Activated T-cell treated with anti-CD3 and anti-CD28 coated beads for 24 hours (primary cell): Measurements from ENCODE around the gene EFCAB5.
"Not testable (repeated sequence)": the region's sequence is repeated elsewhere in the genome, so short reads cannot be mapped to it uniquely, and the experiment has no call there.

Experiments
- DNase-seq: peaks from one replicate; pipeline ENCODE4 v3.0.0-alpha.2; 2020; ENCODE audit warnings: low read depth

The EFCAB5 gene

GRCh38 chr17:29935909-29936308, 5.5 kb upstream of the EFCAB5 start:
- DNase-seq = not testable (repeated sequence)

- no peak for DNase-seq
Measured at GRCh38 chr17:29936724-29937123, 4.7 kb upstream of the EFCAB5 start.

DNA sequence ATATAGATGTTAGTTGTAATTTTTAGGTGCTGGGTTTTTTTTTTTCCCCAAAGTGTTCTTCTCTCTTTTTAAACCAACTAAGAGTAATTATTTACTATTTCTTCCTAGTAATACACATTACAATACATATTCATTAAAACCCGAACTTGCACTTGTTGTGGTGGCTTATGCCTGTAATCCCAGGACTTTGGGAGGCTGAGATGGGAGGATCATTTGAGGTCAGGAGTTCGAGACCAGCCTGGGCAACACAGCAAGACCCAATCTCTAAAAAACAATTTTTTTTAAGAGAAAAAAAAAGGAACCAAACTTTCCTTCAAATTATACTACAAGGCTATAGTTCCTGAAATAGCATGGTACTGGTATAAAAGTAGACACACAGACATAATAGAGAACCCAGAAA, 3.8 kb downstream of the EFCAB5 start:
- DNase-seq = no peak

DNA sequence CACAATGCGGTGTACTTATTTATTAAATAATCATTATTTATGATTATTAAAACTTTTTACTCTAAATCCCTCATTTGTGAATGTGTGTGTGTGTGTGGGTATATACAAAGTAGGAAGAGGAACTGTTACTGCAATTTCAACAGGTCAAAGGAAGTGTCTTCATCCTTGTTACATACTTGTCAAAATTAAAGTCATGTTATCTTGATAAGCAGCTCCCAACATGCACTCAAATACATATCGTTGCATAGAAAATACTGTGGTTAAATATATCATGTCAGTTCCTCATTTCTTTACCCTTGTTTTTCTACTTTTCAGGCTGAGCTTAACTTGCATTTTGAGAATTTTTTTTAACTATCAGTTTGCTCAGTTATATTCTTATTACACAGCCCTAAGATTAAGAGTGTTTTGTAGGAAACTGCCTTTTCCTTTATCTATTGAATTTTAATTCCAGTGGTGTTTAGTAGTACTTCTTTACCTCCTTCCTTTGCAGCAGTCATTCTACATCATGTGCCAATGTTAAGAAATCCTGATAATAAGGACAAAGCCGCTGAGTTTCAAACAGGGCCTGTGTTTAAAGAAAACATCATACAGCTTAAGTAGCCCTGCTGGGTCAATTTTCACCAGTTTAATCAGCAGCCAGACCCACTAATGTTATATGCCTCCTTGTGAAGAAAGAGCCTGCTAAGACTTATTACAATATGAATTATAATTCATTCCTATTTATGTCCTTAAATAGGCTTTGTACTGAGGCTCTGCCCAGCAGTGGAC, 7.2 kb downstream of the EFCAB5 start:
- DNase-seq = no peak

GRCh38 chr17:29949696-29950095, 8.3 kb downstream of the EFCAB5 start:
- DNase-seq = no peak

- DNase-seq = no peak
Measured at GRCh38 chr17:29954405-29954804, 13.0 kb downstream of the EFCAB5 start.

DNA sequence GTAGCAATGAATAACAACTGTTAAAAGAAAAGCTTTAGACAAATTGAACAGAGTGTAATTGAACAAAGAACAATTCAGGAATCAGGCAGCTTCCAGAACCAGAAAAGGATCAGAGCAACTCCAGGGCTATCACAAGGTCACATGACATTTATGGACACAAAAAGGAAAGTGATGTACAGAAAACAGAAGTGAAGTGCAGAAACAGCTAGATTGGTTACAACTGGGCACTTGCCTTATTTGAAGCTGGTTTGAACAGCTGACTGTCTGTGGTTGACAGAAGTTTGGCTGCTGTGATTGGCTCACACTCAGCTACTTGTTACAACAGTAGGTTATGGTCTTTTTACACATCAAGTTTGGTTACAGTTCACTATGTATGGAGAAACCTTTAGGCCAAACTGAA, 14.8 kb downstream of the EFCAB5 start:
- no peak for DNase-seq

DNA sequence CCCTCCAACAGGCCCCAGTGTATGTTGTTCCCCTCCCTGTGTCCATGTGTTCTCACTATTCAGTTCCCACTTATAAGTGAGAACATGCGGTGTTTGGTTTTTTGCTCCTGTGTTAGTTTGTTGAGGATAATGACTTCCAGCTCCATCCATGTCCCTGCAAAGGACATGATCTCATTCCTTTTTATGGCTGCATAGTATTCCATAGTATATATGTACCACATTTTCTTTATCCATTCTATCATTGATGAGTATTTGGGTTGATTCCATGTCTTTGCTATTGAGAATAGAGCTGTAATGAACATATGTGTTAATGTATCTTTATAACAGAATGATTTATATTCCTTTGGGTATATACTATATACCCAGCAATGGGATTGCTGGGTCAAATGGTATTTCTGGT, 16.1 kb downstream of the EFCAB5 start:
- DNase-seq = not testable (repeated sequence)

DNA sequence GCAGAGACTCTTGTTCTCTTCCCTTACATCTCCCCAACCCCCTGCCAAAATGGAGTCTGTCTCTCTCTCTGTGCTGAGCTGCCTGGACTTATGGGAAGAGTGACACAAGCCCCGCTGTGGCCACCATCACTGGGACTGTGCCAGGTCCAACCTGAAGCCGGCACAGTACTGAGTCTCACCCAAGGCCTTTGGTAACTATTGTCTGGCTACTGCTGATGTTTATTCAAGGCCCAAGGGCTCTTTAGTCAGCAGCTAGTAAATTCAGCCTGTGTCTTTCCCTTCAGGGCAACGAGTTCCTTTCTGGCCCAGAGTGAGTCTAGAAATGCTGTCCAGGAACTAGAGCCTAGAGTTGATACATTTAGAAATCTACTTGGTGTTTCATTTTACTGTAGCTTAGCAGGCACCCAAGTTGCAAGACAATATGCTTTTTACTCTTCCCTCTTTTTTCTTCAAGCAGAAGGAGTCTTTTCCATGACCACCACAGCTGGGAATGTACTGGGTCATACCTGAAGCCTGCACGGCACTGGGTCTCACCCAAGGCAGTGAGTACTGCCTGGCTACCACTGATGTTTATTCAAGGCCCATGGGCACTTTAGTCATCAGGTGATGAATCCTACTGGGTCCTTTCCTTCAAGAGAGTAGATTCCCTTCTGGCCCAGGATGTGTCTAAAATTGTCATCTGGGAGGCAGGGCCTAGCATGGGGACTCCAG, 17.7 kb downstream of the EFCAB5 start:
- no peak for DNase-seq

GRCh38 chr17:29959658-29960337, 18.4 kb downstream of the EFCAB5 start:
- no peak for DNase-seq

DNA sequence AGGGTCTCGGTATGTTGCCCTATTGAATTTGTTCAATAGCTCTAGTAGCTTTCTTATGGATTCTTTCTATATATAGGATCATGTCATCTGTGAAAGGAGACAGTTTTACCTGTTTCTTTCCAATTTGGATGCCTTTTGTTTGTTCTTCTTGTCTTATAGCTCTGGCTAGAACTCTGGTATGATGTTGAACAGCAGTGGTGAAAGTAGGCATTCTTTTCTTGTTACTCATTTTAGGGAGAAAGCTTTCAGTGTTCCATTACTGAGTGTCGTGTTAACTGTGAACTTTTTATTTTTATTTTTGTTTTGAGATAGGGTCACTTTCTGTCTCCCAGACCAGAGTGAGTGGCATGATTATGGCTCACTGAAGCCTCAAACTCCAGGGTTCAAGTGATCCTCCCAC, 21.2 kb downstream of the EFCAB5 start:
- no peak for DNase-seq

DNA sequence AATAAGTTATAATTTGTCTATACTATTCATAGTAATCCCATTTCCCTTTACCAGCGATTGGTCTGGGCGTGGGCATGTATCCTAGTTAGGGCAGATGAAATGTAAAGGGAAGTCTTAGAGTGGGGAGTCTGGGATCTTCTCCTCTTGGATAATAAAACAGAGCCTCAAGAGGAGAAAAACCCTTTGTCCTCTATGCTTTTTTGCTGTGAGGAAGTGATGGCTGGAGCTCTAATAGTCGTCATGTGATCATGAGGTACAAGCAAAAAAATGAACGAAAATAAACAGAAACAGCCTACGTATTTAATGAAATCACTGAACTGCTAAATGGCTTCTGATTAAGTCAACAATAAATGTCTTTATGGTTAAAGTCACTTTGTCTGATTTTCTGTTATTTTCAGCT, 26.8 kb downstream of the EFCAB5 start:
- DNase-seq = no peak

GRCh38 chr17:29972277-29972676, 30.8 kb downstream of the EFCAB5 start:
- no peak for DNase-seq

GRCh38 chr17:29973005-29973404, 31.6 kb downstream of the EFCAB5 start:
- no peak for DNase-seq

DNA sequence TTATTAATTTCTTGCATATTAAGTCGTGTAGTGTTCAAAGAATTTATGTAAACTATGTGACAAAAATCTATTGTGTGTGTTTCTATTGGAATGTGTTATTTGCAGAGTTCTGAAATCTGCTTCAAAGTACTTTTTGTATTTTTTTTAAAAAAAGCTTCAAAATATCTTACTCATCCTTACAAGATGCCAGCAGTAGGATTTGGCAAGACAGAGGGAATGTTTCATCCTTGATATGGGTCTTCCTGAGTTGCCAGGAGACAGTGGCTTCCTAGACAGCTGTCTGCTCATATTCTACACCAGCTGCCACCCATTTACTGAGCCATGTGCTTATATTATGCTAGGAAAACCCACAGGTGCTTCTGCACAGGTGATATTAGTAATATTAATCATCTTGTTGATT, 36.4 kb downstream of the EFCAB5 start:
- no peak for DNase-seq

- no peak for DNase-seq
Measured at GRCh38 chr17:29980261-29980660, 38.8 kb downstream of the EFCAB5 start.

- no peak for DNase-seq
Measured at GRCh38 chr17:29982991-29983653, 41.7 kb downstream of the EFCAB5 start.

GRCh38 chr17:29996458-29996857, 55.0 kb downstream of the EFCAB5 start:
- DNase-seq = no peak

GRCh38 chr17:30000001-30000754, 58.7 kb downstream of the EFCAB5 start:
- DNase-seq = no peak

GRCh38 chr17:30000755-30001257, 59.4 kb downstream of the EFCAB5 start:
- DNase-seq = no peak

- no peak for DNase-seq
Measured at GRCh38 chr17:30002088-30002487, 60.7 kb downstream of the EFCAB5 start.
